ENCODE results near the gene GLUL.

DNA sequence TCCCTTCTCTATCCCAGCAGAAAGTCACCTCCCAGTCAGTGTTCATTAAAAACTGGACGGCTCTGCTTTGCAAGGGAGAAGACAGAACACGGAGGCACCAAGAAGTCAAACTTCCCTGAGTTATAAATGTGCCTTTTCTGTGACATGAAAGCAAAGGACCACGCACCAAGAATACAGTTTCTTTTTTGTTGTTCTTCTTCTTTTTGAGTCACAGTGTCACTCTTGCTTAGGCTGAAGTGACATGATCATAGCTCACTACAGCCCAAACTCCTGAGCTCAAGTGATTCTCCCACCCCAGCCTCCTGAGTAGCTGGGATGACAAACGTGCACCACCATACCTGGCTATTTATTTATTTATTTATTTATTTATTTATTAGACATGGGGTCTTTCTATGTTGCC is 22.7 kb downstream of the GLUL start:
- TF ChIP-seq, protein P1, sequence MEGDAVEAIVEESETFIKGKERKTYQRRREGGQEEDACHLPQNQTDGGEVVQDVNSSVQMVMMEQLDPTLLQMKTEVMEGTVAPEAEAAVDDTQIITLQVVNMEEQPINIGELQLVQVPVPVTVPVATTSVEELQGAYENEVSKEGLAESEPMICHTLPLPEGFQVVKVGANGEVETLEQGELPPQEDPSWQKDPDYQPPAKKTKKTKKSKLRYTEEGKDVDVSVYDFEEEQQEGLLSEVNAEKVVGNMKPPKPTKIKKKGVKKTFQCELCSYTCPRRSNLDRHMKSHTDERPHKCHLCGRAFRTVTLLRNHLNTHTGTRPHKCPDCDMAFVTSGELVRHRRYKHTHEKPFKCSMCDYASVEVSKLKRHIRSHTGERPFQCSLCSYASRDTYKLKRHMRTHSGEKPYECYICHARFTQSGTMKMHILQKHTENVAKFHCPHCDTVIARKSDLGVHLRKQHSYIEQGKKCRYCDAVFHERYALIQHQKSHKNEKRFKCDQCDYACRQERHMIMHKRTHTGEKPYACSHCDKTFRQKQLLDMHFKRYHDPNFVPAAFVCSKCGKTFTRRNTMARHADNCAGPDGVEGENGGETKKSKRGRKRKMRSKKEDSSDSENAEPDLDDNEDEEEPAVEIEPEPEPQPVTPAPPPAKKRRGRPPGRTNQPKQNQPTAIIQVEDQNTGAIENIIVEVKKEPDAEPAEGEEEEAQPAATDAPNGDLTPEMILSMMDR (IDR thresholded peaks at IDR 0.05): no peak
- no peak for TF ChIP-seq POLR2A (IDR thresholded peaks at IDR 0.05)
